ENCODE measurements around the gene OSBPL1A.

Gene OSBPL1A

DNA sequence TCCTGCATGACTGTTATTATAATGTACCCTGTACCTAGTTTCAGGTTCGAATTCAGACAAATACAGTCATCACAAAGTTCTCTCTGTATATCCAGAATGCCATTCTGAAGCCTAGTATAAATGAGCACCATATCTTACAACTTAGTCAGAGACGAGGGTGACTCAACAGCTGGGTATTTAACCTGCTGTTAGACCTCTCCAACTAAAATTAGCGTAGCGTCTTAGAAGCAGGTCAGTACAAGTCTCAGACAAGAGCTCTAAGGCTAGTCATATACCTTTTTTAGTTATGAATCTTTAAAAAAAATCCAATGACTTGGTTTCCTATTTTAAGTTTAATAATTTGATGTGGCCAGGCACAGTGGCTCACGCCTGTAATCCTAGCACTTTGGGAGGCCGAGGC lies 184.7 kb downstream of the OSBPL1A start:
- peak; percentile 77 for DNase-seq (ENCODE audit: low spot score)
- TF ChIP-seq, protein P1, sequence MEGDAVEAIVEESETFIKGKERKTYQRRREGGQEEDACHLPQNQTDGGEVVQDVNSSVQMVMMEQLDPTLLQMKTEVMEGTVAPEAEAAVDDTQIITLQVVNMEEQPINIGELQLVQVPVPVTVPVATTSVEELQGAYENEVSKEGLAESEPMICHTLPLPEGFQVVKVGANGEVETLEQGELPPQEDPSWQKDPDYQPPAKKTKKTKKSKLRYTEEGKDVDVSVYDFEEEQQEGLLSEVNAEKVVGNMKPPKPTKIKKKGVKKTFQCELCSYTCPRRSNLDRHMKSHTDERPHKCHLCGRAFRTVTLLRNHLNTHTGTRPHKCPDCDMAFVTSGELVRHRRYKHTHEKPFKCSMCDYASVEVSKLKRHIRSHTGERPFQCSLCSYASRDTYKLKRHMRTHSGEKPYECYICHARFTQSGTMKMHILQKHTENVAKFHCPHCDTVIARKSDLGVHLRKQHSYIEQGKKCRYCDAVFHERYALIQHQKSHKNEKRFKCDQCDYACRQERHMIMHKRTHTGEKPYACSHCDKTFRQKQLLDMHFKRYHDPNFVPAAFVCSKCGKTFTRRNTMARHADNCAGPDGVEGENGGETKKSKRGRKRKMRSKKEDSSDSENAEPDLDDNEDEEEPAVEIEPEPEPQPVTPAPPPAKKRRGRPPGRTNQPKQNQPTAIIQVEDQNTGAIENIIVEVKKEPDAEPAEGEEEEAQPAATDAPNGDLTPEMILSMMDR (IDR thresholded peaks at IDR 0.05; ENCODE audit: poor library complexity, severe bottlenecking) = no peak
- H3K9me3 ChIP-seq (ENCODE audit: severe bottlenecking) = no peaks in the 10 kb centered on the region
- ATAC-seq (ENCODE audit: low read depth) = peak; percentile 96
- no peaks in the 10 kb centered on the region for H3K36me3 ChIP-seq (ENCODE audit: low read depth)
- no peaks in the 10 kb centered on the region for H3K27me3 ChIP-seq (ENCODE audit: insufficient read depth, poor library complexity, severe bottlenecking)
- peak overlapping the region; percentile 65 for H3K27ac ChIP-seq (ENCODE audit: poor library complexity, severe bottlenecking)
- peaks cover 54% of the 10 kb centered on the region for H3K4me1 ChIP-seq (ENCODE audit: insufficient read depth, poor library complexity, severe bottlenecking)
- H3K4me3 ChIP-seq (ENCODE audit: severe bottlenecking) = no peak overlapping the region

DNA sequence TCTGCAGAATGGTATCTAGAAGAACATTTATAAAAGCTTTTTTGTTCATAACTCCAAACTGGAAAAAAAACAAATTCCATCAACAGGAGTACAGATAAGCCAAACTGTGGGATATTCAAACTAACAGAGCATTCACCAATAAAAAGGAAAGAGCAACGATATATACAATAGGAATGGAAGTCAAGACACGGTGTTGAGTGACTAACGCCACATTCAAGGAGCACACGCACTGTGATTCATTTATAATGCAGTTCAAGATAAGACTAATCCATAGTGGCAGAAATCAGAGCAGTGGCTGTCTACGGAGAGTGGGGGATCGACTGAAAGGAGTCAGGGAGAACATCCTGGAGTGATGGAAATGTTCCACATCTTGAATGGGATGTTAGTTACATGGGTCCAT lies 188.1 kb downstream of the OSBPL1A start:
- DNase-seq (ENCODE audit: low spot score) = no peak
- Histone ChIP-seq H3K27ac (ENCODE audit: poor library complexity, severe bottlenecking) (no peak overlapping the region), H3K4me3 (ENCODE audit: severe bottlenecking) (no peak overlapping the region), H3K9me3 (ENCODE audit: severe bottlenecking) (no peaks in the 10 kb centered on the region), H3K36me3 (ENCODE audit: low read depth) (no peaks in the 10 kb centered on the region), H3K27me3 (ENCODE audit: insufficient read depth, poor library complexity, severe bottlenecking) (no peaks in the 10 kb centered on the region), H3K4me1 (ENCODE audit: insufficient read depth, poor library complexity, severe bottlenecking) (peaks cover 33% of the 10 kb centered on the region)
- ATAC-seq (ENCODE audit: low read depth) = no peak
- TF ChIP-seq, protein P1 (IDR thresholded peaks at IDR 0.05; ENCODE audit: poor library complexity, severe bottlenecking) = no peak

DNA sequence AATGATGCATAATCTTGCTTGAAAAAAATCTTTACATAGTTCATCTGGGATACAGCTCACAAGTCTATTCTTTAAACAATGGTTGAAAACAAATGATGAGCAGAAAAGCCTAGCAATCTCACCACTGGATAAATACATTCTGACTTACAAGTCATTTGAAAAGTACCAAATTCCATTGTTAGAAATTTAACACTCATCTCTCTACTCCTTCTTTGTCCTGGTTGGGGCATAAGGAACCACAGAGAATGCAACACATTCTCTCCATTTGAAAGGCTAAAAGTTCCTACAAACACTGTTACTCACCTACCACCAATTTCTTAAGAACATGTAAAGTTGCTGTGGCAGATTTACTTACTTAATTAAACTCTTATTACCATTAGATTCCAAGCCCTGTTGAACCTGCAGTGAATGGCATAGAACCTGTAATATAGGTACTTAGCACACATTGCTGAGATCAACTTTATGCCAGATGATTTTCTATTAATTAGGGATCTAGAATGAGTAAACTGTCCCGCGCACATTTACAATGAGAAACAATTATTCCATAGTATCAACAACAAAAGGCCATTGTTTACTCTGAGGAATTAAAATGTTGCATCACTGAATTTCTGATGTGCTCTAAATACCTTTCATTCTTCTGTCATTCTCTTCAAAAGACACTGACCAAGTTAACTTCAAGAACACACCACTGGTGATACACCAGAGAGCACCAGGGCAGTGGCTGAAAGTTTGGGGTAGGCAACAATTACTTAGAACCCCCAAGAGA lies 189.2 kb downstream of the OSBPL1A start:
- no peak overlapping the region for H3K27ac ChIP-seq (ENCODE audit: poor library complexity, severe bottlenecking)
- DNase-seq (ENCODE audit: low spot score) (no peak), ATAC-seq (ENCODE audit: low read depth) (peak; percentile 10; the same call in 1 of the 3 replicates)
- H3K4me1 ChIP-seq (ENCODE audit: insufficient read depth, poor library complexity, severe bottlenecking) = peaks cover 22% of the 10 kb centered on the region
- no peaks in the 10 kb centered on the region for H3K36me3 ChIP-seq (ENCODE audit: low read depth)
- TF ChIP-seq, protein P1 (IDR thresholded peaks at IDR 0.05; ENCODE audit: poor library complexity, severe bottlenecking) = no peak
- H3K27me3 ChIP-seq (ENCODE audit: insufficient read depth, poor library complexity, severe bottlenecking) = no peaks in the 10 kb centered on the region
- H3K4me3 ChIP-seq (ENCODE audit: severe bottlenecking) = no peak overlapping the region
- no peaks in the 10 kb centered on the region for H3K9me3 ChIP-seq (ENCODE audit: severe bottlenecking)

DNA sequence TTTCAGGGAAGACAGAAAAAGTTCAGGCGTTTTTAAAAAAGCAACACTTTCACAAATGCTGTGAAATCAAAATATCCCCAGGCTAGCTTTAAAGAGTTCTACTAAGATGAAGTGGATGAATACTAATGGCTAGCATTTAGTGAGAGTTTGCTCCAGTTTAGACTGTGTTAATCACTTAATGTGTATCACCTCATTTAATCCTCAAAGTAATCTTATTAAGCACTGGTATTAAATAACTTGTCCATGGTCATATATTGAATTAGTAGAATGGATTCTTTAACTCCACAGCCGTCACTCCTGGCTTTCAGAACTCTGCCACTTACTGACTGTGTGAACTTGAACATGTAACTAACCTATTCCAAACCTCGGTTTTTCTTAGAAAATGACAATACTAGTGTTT lies 192.7 kb downstream of the OSBPL1A start:
- DNase-seq (ENCODE audit: low spot score) (no peak), ATAC-seq (ENCODE audit: low read depth) (no peak)
- H3K9me3 ChIP-seq (ENCODE audit: severe bottlenecking) = no peaks in the 10 kb centered on the region
- H3K4me3 ChIP-seq (ENCODE audit: severe bottlenecking) = no peak overlapping the region
- no peaks in the 10 kb centered on the region for H3K27me3 ChIP-seq (ENCODE audit: insufficient read depth, poor library complexity, severe bottlenecking)
- H3K4me1 ChIP-seq (ENCODE audit: insufficient read depth, poor library complexity, severe bottlenecking) = peaks cover 7% of the 10 kb centered on the region
- TF ChIP-seq, protein P1 (IDR thresholded peaks at IDR 0.05; ENCODE audit: poor library complexity, severe bottlenecking) = no peak
- H3K27ac ChIP-seq (ENCODE audit: poor library complexity, severe bottlenecking) = no peak overlapping the region
- no peaks in the 10 kb centered on the region for H3K36me3 ChIP-seq (ENCODE audit: low read depth)
